Prostate gland (tissue), 2 donors: ENCODE results near the gene L3HYPDH. TPM values are rescaled to one million over a fixed set of nuclear protein-coding genes. Genes with fewer than 3 reads are reported as not detected.

Experiments used
- DNase-seq: peaks from one replicate; pipeline ENCODE4 v3.0.0-alpha.2; 2019; ENCODE audit warnings: low spot score
- H3K27ac ChIP-seq, 2 donors: fragments of 200-600 bp; sonication (generic); 2 replicates each; pipeline ENCODE4 v1.5.1; 2017 to 2019
- H3K27me3 ChIP-seq: fragments of 200-600 bp; sonication (generic); replicated peaks from 2 replicates; pipeline ENCODE4 v1.5.1; 2019; ENCODE audit not compliant: insufficient read depth
- H3K36me3 ChIP-seq, 2 donors: fragments of 200-600 bp; sonication (generic); 1 replicate in 1 of 2; 2 replicates in 1 of 2; pipeline versions ENCODE4 v1.5.1 to v1.8.1; 2017 to 2019
- H3K4me1 ChIP-seq: fragments of 200-600 bp; sonication (generic); replicated peaks from 2 replicates; pipeline ENCODE4 v1.5.1; 2019
- H3K4me3 ChIP-seq, 2 donors: fragments of 200-600 bp; sonication (generic); 2 replicates each; pipeline ENCODE4 v1.5.1; 2017 to 2019
- H3K9me3 ChIP-seq: fragments of 200-600 bp; sonication (generic); 2 replicates; pipeline ENCODE4 v1.5.1; 2017
- CTCF ChIP-seq, 4 experiments: fragments of 200-600 bp in 2 of 4; fragments of 450-650 bp in 2 of 4; sonication (generic) in 2 of 4; IDR thresholded peaks; 1 replicate in 3 of 4; 2 replicates in 1 of 4; pipeline ENCODE4 v1.5.1; 2016 to 2019; ENCODE audit warnings: antibody characterized with exemption in 4 of 4, mild to moderate bottlenecking in 2 of 4, moderate library complexity in 2 of 4
- POLR2A ChIP-seq: fragments of 450-650 bp; IDR thresholded peaks from one replicate; pipeline ENCODE4 v1.6.1; 2016; ENCODE audit warnings: antibody characterized with exemption, mild to moderate bottlenecking
- POLR2AphosphoS5 ChIP-seq: sonication (generic); formaldehyde crosslinking; IDR thresholded peaks from one replicate; pipeline ENCODE4 v1.6.1; 2017; ENCODE audit warnings: antibody characterized with exemption
- WGBS: methylation state at CpG from one replicate; pipeline ENCODE4 v1.1.5; 2018; 5-methylcytosine and 5-hydroxymethylcytosine counted together
- intact Hi-C: fragments of 100-400 bp; cut with DNase I; formaldehyde crosslinking; loops from one replicate; pipeline ENCODE4 v1.14.2; 2022
- total RNA-seq, 2 donors: library from RNA; depleted of rRNA; stranded (reverse); fragments of >200 nt; gene quantifications; one replicate each; pipeline ENCODE4 v1.1.0, GENCODE V29; 2016

Gene L3HYPDH
- total RNA-seq, 2 donors from 2014 or later: 34.6 to 50.3 TPM

GRCh38 chr14:59480166-59480565 lies 4.0 kb downstream of the L3HYPDH start:
- Histone ChIP-seq H3K27ac (no peak overlapping the region), H3K36me3 (peaks cover 0 to 3% of the 10 kb centered on the region in 2 donors), H3K4me3 (no peak overlapping the region), H3K4me1 (no peaks in the 10 kb centered on the region), H3K27me3 (no peaks in the 10 kb centered on the region), H3K9me3 (no peaks in the 10 kb centered on the region)
- intact Hi-C loops: no loop called here
- no peak for TF ChIP-seq POLR2AphosphoS5
- no peak for TF ChIP-seq POLR2A
- no peak for TF ChIP-seq CTCF (IDR thresholded peaks at IDR 0.05)
- WGBS: 35% methylated on average over 1 of the region's 1 CpG
- no peak for DNase-seq

- WGBS: 96% methylated on average over 3 of the region's 3 CpGs
- H3K36me3 ChIP-seq: peaks cover 0 to 3% of the 10 kb centered on the region in 2 donors
- H3K4me3 ChIP-seq: no peak overlapping the region
- H3K27me3 ChIP-seq: no peaks in the 10 kb centered on the region
- intact Hi-C loops: no loop called here
- H3K27ac ChIP-seq: no peak overlapping the region
- no peaks in the 10 kb centered on the region for H3K4me1 ChIP-seq
- no peak for DNase-seq
- no peak for TF ChIP-seq CTCF (IDR thresholded peaks at IDR 0.05)
- TF ChIP-seq POLR2A: no peak
- no peak for TF ChIP-seq POLR2AphosphoS5
- no peaks in the 10 kb centered on the region for H3K9me3 ChIP-seq
These were observed 5.7 kb downstream of the L3HYPDH start for GRCh38 chr14:59478540-59478939.

GRCh38 chr14:59475709-59476108 lies 8.5 kb downstream of the L3HYPDH start:
- H3K27me3 ChIP-seq: no peaks in the 10 kb centered on the region
- peaks cover 0 to 3% of the 10 kb centered on the region in 2 donors for H3K36me3 ChIP-seq
- H3K4me1 ChIP-seq: no peaks in the 10 kb centered on the region
- H3K27ac ChIP-seq: no peak overlapping the region
- 95% methylated on average over 1 of the region's 1 CpG for WGBS
- no peak overlapping the region for H3K4me3 ChIP-seq
- intact Hi-C loops: no loop called here
- no peak for TF ChIP-seq POLR2A
- no peak for TF ChIP-seq POLR2AphosphoS5
- TF ChIP-seq CTCF (IDR thresholded peaks at IDR 0.05): no peak
- no peaks in the 10 kb centered on the region for H3K9me3 ChIP-seq
- no peak for DNase-seq

- H3K27me3 ChIP-seq: no peaks in the 10 kb centered on the region
- no peaks in the 10 kb centered on the region for H3K9me3 ChIP-seq
- TF ChIP-seq CTCF (IDR thresholded peaks at IDR 0.05): no peak
- no peak for TF ChIP-seq POLR2AphosphoS5
- no peak for TF ChIP-seq POLR2A
- H3K4me1 ChIP-seq: no peaks in the 10 kb centered on the region
- intact Hi-C loops: no loop called here
- no peak overlapping the region for H3K4me3 ChIP-seq
- 63% methylated on average over 1 of the region's 1 CpG for WGBS
- H3K27ac ChIP-seq: no peak overlapping the region
- DNase-seq: no peak
- H3K36me3 ChIP-seq: peaks cover 0 to 3% of the 10 kb centered on the region in 2 donors
These were observed 10.0 kb downstream of the L3HYPDH start for GRCh38 chr14:59474172-59474571.

GRCh38 chr14:59465316-59466135 lies 18.7 kb downstream of the L3HYPDH start, which contains the start of gene GPR135:
TSS of gene GPR135 (minus strand) at chr14:59465380. CDS start at chr14:59465226, 154 bp downstream.
- intact Hi-C loops: no loop called here
- peak within 1 kb of the TSS; percentile 80 to 82 for H3K27ac ChIP-seq
- no peaks in the 10 kb centered on the region for H3K27me3 ChIP-seq
- H3K9me3 ChIP-seq: no peaks in the 10 kb centered on the region
- 18% methylated on average over 40 of the region's 40 CpGs for WGBS
- H3K4me3 ChIP-seq: peak within 1 kb of the TSS; percentile 63 to 66
- peak; percentile 46 for DNase-seq
- TF ChIP-seq POLR2A (no peak), CTCF (IDR thresholded peaks at IDR 0.05) (no peak), POLR2AphosphoS5 (no peak)
- H3K36me3 ChIP-seq: no peaks in the 10 kb centered on the region
- H3K4me1 ChIP-seq: no peaks in the 10 kb centered on the region
